OCI-LY1 (cell line): Measurements from ENCODE around the gene PLEKHA7.

Source experiments
- H2AFZ ChIP-seq: fragments of 200-600 bp; sonication (generic), shearing (Covaris generic); 2 replicates; pipeline ENCODE4 v1.6.0; 2014; ENCODE audit warnings: antibody characterized with exemption, mild to moderate bottlenecking, low read length
- H3F3A ChIP-seq: fragments of 200-600 bp; sonication (generic), shearing (Covaris generic); 2 replicates; pipeline ENCODE4 v1.6.0; 2014; ENCODE audit warnings: mild to moderate bottlenecking, antibody characterized with exemption, low read length, moderate library complexity; ENCODE audit not compliant: insufficient read depth
- H3K27ac ChIP-seq: fragments of 200-600 bp; sonication (generic); 2 replicates; pipeline ENCODE4 v1.5.1; 2014; ENCODE audit warnings: low read length, mixed run types, mild to moderate bottlenecking, low read depth; ENCODE audit not compliant: poor library complexity, severe bottlenecking
- H3K27me3 ChIP-seq: fragments of 200-600 bp; sonication (generic); 2 replicates; pipeline ENCODE4 v1.6.0; 2014; ENCODE audit warnings: antibody characterized with exemption, mild to moderate bottlenecking, low read length, moderate library complexity; ENCODE audit not compliant: insufficient read depth
- H3K36me3 ChIP-seq: fragments of 200-600 bp; sonication (generic); 2 replicates; pipeline ENCODE4 v1.6.1; 2014; ENCODE audit warnings: mild to moderate bottlenecking, antibody characterized with exemption, low read length, moderate library complexity, mixed read lengths; ENCODE audit not compliant: insufficient read depth
- H3K4me1 ChIP-seq: fragments of 200-600 bp; sonication (generic); 2 replicates; pipeline ENCODE4 v1.5.1; 2014; ENCODE audit warnings: mild to moderate bottlenecking, low read length, moderate library complexity; ENCODE audit not compliant: insufficient read depth, severe bottlenecking
- H3K4me2 ChIP-seq: fragments of 200-600 bp; sonication (generic), shearing (Covaris generic); 2 replicates; pipeline ENCODE4 v1.6.1; 2014; ENCODE audit warnings: low read length
- H3K4me3 ChIP-seq: fragments of 200-600 bp; sonication (generic); 2 replicates; pipeline ENCODE4 v1.5.1; 2014; ENCODE audit warnings: low read length, low read depth, mild to moderate bottlenecking, mixed read lengths; ENCODE audit not compliant: poor library complexity, severe bottlenecking
- H3K79me2 ChIP-seq: fragments of 200-600 bp; shearing (Covaris generic); 2 replicates; pipeline ENCODE4 v1.6.1; 2016; ENCODE audit warnings: mixed run types, low read length, mixed read lengths; ENCODE audit not compliant: insufficient read depth
- H3K9ac ChIP-seq: fragments of 200-600 bp; sonication (generic), shearing (Covaris generic); 2 replicates; pipeline ENCODE4 v1.6.1; 2014; ENCODE audit warnings: mild to moderate bottlenecking, low read length, mixed read lengths
- H3K9me2 ChIP-seq: fragments of 200-600 bp; sonication (generic), shearing (Covaris generic); 2 replicates; pipeline ENCODE4 v1.6.1; 2014; ENCODE audit warnings: low read depth, mild to moderate bottlenecking, low read length, mixed read lengths
- H3K9me3 ChIP-seq: fragments of 200-600 bp; shearing (Covaris generic); 2 replicates; pipeline ENCODE4 v1.6.1; 2014; ENCODE audit warnings: low read length, mixed read lengths
- H4K20me1 ChIP-seq: fragments of 200-600 bp; sonication (generic), shearing (Covaris generic); 2 replicates; pipeline ENCODE4 v1.6.0; 2016; ENCODE audit warnings: mild to moderate bottlenecking, low read length; ENCODE audit not compliant: insufficient read depth
- CTCF ChIP-seq: fragments of 200-600 bp; sonication (generic), shearing (Covaris generic); IDR thresholded peaks from 2 replicates; pipeline ENCODE4 v1.5.1; 2017; ENCODE audit warnings: mild to moderate bottlenecking, antibody characterized with exemption, low read length, moderate library complexity, mixed read lengths
- EZH2 ChIP-seq: fragments of 200-600 bp; sonication (generic), shearing (Covaris generic); IDR thresholded peaks from 2 replicates; pipeline ENCODE4 v1.8.0; 2017; ENCODE audit warnings: borderline replicate concordance, mixed run types, mild to moderate bottlenecking, antibody characterized with exemption, low read length, moderate library complexity, mixed read lengths

PLEKHA7 gene

GRCh38 chr11:16759857-16760508 lies 254.2 kb downstream of the PLEKHA7 start:
- TF ChIP-seq CTCF (no peak), EZH2 (no peak)
- Histone ChIP-seq H3K9ac (no peak overlapping the region), H3K9me3 (no peaks in the 10 kb centered on the region), H3K4me1 (no peaks in the 10 kb centered on the region), H3K79me2 (no peaks in the 10 kb centered on the region), H3K27ac (no peak overlapping the region), H2AFZ (no peak overlapping the region), H3F3A (no peaks in the 10 kb centered on the region), H3K9me2 (no peaks in the 10 kb centered on the region), H3K36me3 (peaks cover 36% of the 10 kb centered on the region), H3K4me2 (no peak overlapping the region), H3K4me3 (no peak overlapping the region), H4K20me1 (no peaks in the 10 kb centered on the region), H3K27me3 (no peaks in the 10 kb centered on the region)

GRCh38 chr11:16758382-16759024 lies 255.7 kb downstream of the PLEKHA7 start:
- H4K20me1 ChIP-seq = no peaks in the 10 kb centered on the region
- TF ChIP-seq EZH2 = no peak
- TF ChIP-seq CTCF = no peak
- H3K27me3 ChIP-seq = no peaks in the 10 kb centered on the region

GRCh38 chr11:16750417-16750816 lies 263.8 kb downstream of the PLEKHA7 start:
- TF ChIP-seq CTCF (no peak), EZH2 (no peak)
- Histone ChIP-seq H3K27me3 (no peaks in the 10 kb centered on the region), H3K9me3 (no peaks in the 10 kb centered on the region), H3K36me3 (peaks cover 98% of the 10 kb centered on the region), H3K79me2 (no peaks in the 10 kb centered on the region), H2AFZ (no peak overlapping the region), H3K4me3 (no peak overlapping the region), H3K4me1 (no peaks in the 10 kb centered on the region), H3K9ac (no peak overlapping the region), H3F3A (no peaks in the 10 kb centered on the region), H3K9me2 (no peaks in the 10 kb centered on the region), H3K4me2 (no peak overlapping the region), H3K27ac (no peak overlapping the region), H4K20me1 (no peaks in the 10 kb centered on the region)

More at GRCh38 chr11:16758382-16759024, 255.7 kb downstream of the PLEKHA7 start:
- Histone ChIP-seq H3K4me1 (no peaks in the 10 kb centered on the region), H3K9me3 (no peaks in the 10 kb centered on the region), H3K4me3 (no peak overlapping the region), H3K9me2 (no peaks in the 10 kb centered on the region), H3K9ac (no peak overlapping the region), H3K79me2 (no peaks in the 10 kb centered on the region), H3K4me2 (no peak overlapping the region), H3F3A (no peaks in the 10 kb centered on the region), H3K36me3 (peaks cover 49% of the 10 kb centered on the region), H2AFZ (no peak overlapping the region), H3K27ac (no peak overlapping the region)
